ENCODE data around the gene CTDSPL. TPM values are rescaled to one million over a fixed set of nuclear protein-coding genes. Genes with fewer than 3 reads are reported as not detected.

Gene CTDSPL
- polyA plus RNA-seq, 1 of the 3 experiments (the other 2 are of a cell fraction) = 22.1 TPM

GRCh38 chr3:37968813-37969595 lies 107.3 kb downstream of the CTDSPL start:
- Histone ChIP-seq H3K9me2 (no peaks in the 10 kb centered on the region), H3K9ac (no peak overlapping the region), H2AFZ (ENCODE audit: low read depth) (no peak overlapping the region), H3K79me2 (ENCODE audit: insufficient read depth) (no peaks in the 10 kb centered on the region), H3K27ac (ENCODE audit: low read depth in 2 of 2, low read length in 1 of 2) (no peak overlapping the region; a peak in 1 of 4 replicates), H3F3A (replicated peaks; ENCODE audit: insufficient read depth) (no peaks in the 10 kb centered on the region), H3K27me3 (ENCODE audit: insufficient read depth) (no peaks in the 10 kb centered on the region), H3K4me2 (no peak overlapping the region), H3K4me3 (ENCODE audit: low read depth in 2 of 2, low read length in 1 of 2) (no peak overlapping the region), H3K36me3 (replicated peaks in 1 of 2; ENCODE audit: control insufficient read depth in 1 of 2, insufficient read depth in 2 of 2, low read length in 1 of 2) (peaks cover 12 to 33% of the 10 kb centered on the region in 2 experiments), H3K9me3 (no peaks in the 10 kb centered on the region), H3K4me1 (ENCODE audit: control insufficient read depth in 1 of 2, insufficient read depth in 2 of 2, low read depth in 1 of 2, low read length in 1 of 2) (peaks cover 0 to 3% of the 10 kb centered on the region in 2 experiments; a peak in 1 of 4 replicates), H4K20me1 (ENCODE audit: insufficient read depth) (no peaks in the 10 kb centered on the region)
- 97% methylated on average over 8 of the region's 15 CpGs for WGBS (ENCODE audit: low lambda C conversion rate)
- DNase-seq = no peak
- no peak for TF ChIP-seq RAD21 (IDR thresholded peaks at IDR 0.05; ENCODE audit: low read length)
- TF ChIP-seq POLR2AphosphoS5 (IDR thresholded peaks at IDR 0.05; ENCODE audit: low read depth, low read length) = no peak
- no peak for TF ChIP-seq FOXM1 (IDR thresholded peaks at IDR 0.05; ENCODE audit: low read depth)
- TF ChIP-seq GABPA (IDR thresholded peaks at IDR 0.05; ENCODE audit: low read depth) = no peak
- no peak for TF ChIP-seq USF2 (IDR thresholded peaks at IDR 0.05; ENCODE audit: borderline replicate concordance, low read depth, low read length)
- no peak for TF ChIP-seq FOXJ3 (CRISPR knock-in tag; IDR thresholded peaks at IDR 0.05)
- no peak for TF ChIP-seq NRF1 (IDR thresholded peaks at IDR 0.05; ENCODE audit: low read depth, low read length)
- TF ChIP-seq RCOR1 (IDR thresholded peaks at IDR 0.05; ENCODE audit: low read length) = no peak
- TF ChIP-seq RXRA (IDR thresholded peaks at IDR 0.05; ENCODE audit: borderline replicate concordance, low read depth) = no peak
- TF ChIP-seq TEAD4 (IDR thresholded peaks at IDR 0.05; ENCODE audit: borderline replicate concordance, insufficient read depth) = no peak
- no peak for TF ChIP-seq EP300 (IDR thresholded peaks at IDR 0.05; ENCODE audit: borderline replicate concordance in 1 of 2, low read depth in 1 of 2, low read length in 1 of 2)
- no peak for TF ChIP-seq SMC3 (IDR thresholded peaks at IDR 0.05; ENCODE audit: low read depth, low read length)
- no peak for TF ChIP-seq FOSL2 (IDR thresholded peaks at IDR 0.05; ENCODE audit: borderline replicate concordance, low read depth)
- no peak for TF ChIP-seq SIN3A (IDR thresholded peaks at IDR 0.05; ENCODE audit: borderline replicate concordance, low read depth, low read length)
- no peak for TF ChIP-seq ELF1 (IDR thresholded peaks at IDR 0.05)
- TF ChIP-seq MEF2A (IDR thresholded peaks at IDR 0.05; ENCODE audit: borderline replicate concordance, low read depth) = no peak
- TF ChIP-seq JUND (IDR thresholded peaks at IDR 0.05) = no peak
- POLR2A ChIA-PET = no interaction called here
- CTCF ChIA-PET = interaction anchor here (1.2 to 4.4 kb wide), 7 partner anchors 10 to 34 kb away, joined by 3 to 33 read pairs (median 9); no protein-coding TSS in a partner anchor

GRCh38 chr3:37969596-37970100 lies 108.0 kb downstream of the CTDSPL start:
- POLR2A ChIA-PET = no interaction called here
- Histone ChIP-seq H3K27ac (ENCODE audit: low read depth in 2 of 2, low read length in 1 of 2) (no peak overlapping the region), H2AFZ (ENCODE audit: low read depth) (no peak overlapping the region), H3K79me2 (ENCODE audit: insufficient read depth) (no peaks in the 10 kb centered on the region), H3K9me3 (no peaks in the 10 kb centered on the region), H3K4me2 (no peak overlapping the region), H3K9me2 (no peaks in the 10 kb centered on the region), H3K27me3 (ENCODE audit: insufficient read depth) (no peaks in the 10 kb centered on the region), H3K4me3 (ENCODE audit: low read depth in 2 of 2, low read length in 1 of 2) (no peak overlapping the region), H3F3A (replicated peaks; ENCODE audit: insufficient read depth) (no peaks in the 10 kb centered on the region), H4K20me1 (ENCODE audit: insufficient read depth) (no peaks in the 10 kb centered on the region), H3K9ac (no peak overlapping the region), H3K36me3 (replicated peaks in 1 of 2; ENCODE audit: control insufficient read depth in 1 of 2, insufficient read depth in 2 of 2, low read length in 1 of 2) (peaks cover 12 to 33% of the 10 kb centered on the region in 2 experiments), H3K4me1 (ENCODE audit: control insufficient read depth in 1 of 2, insufficient read depth in 2 of 2, low read depth in 1 of 2, low read length in 1 of 2) (peaks cover 0 to 3% of the 10 kb centered on the region in 2 experiments; a peak in 1 of 4 replicates)
- WGBS (ENCODE audit: low lambda C conversion rate) = 100% methylated on average over 5 of the region's 7 CpGs
- no peak for DNase-seq
- CTCF ChIA-PET = interaction anchor here (1.5 to 4.4 kb wide), 2 partner anchors 13 to 27 kb away, joined by 7 to 33 read pairs; no protein-coding TSS in a partner anchor
- TF ChIP-seq GATA2 (CRISPR knock-in tag; IDR thresholded peaks at IDR 0.05) = no peak
- TF ChIP-seq MEF2A (IDR thresholded peaks at IDR 0.05; ENCODE audit: borderline replicate concordance, low read depth) = no peak
- TF ChIP-seq POLR2AphosphoS5 (IDR thresholded peaks at IDR 0.05; ENCODE audit: low read depth, low read length) = no peak
- TF ChIP-seq, protein P1, sequence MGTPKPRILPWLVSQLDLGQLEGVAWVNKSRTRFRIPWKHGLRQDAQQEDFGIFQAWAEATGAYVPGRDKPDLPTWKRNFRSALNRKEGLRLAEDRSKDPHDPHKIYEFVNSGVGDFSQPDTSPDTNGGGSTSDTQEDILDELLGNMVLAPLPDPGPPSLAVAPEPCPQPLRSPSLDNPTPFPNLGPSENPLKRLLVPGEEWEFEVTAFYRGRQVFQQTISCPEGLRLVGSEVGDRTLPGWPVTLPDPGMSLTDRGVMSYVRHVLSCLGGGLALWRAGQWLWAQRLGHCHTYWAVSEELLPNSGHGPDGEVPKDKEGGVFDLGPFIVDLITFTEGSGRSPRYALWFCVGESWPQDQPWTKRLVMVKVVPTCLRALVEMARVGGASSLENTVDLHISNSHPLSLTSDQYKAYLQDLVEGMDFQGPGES (IDR thresholded peaks at IDR 0.05; ENCODE audit: low read depth, low read length) = no peak
- TF ChIP-seq RXRA (IDR thresholded peaks at IDR 0.05; ENCODE audit: borderline replicate concordance, low read depth) = no peak
- no peak for TF ChIP-seq EP300 (IDR thresholded peaks at IDR 0.05; ENCODE audit: borderline replicate concordance in 1 of 2, low read depth in 1 of 2, low read length in 1 of 2)
- no peak for TF ChIP-seq RAD21 (IDR thresholded peaks at IDR 0.05; ENCODE audit: low read length)
- no peak for TF ChIP-seq EZH2phosphoT487 (IDR thresholded peaks at IDR 0.05; ENCODE audit: borderline replicate concordance, low read depth)
- no peak for TF ChIP-seq JUND (IDR thresholded peaks at IDR 0.05)
- no peak for TF ChIP-seq PBX3 (IDR thresholded peaks at IDR 0.05)
- no peak for TF ChIP-seq USF1 (IDR thresholded peaks at IDR 0.05; ENCODE audit: borderline replicate concordance, low read depth)
- TF ChIP-seq FOXJ3 (CRISPR knock-in tag; IDR thresholded peaks at IDR 0.05) = no peak
- no peak for TF ChIP-seq TCF12 (IDR thresholded peaks at IDR 0.05)
- TF ChIP-seq SIN3A (IDR thresholded peaks at IDR 0.05; ENCODE audit: borderline replicate concordance, low read depth, low read length) = no peak
- no peak for TF ChIP-seq ELF1 (IDR thresholded peaks at IDR 0.05)

Data from SK-N-SH (cell line).